ENCODE measurements around the gene SGSH.
"Not testable (repeated sequence)": the region's sequence is repeated elsewhere in the genome, so short reads cannot be mapped to it uniquely, and the experiment has no call there.

SGSH gene

DNA sequence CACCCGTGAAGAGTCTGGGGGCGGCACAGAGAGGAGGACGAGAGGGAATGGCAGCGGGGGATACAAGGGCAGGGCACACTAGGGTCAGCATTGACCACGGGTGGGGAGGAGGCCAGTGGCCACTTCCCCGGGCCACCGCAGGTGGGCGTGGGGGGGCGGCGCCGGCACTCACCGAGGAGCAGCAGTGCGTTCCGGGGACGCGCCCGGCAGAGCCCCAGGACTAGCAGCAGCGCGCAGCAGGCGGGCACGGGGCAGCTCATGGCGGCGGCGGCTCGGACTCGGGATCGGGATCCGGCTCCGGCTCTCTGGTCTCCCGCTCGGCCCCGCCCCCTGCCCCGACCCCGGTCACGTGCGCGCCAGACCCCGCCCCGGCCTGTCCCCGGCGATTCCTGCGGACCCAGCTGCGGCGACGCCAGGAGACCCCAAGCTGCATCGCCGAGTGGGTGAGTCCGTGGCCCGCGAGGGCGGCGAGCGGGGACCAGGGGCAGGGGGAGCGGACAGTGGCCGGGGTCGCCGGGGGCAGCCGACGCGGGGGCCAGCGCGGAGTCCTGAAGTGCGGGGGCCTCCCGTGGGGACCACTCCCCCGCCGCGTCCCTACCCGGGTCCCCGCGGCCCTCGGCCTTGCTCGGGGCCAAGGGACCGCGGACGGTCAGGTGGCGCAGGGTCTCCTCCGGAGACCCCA is at the start of gene SGSH, which contains the start of gene SLC26A11:
TSS of gene SGSH (minus strand) at position 280 of the 682 bp plus-strand sequence. CDS start at position 260, 20 bp downstream.
TSS of gene SLC26A11 (plus strand) at position 374 of the 682 bp plus-strand sequence. CDS start 1,134 bp downstream, outside the sequence.
- DNase-seq, result peak; percentile 77

DNA sequence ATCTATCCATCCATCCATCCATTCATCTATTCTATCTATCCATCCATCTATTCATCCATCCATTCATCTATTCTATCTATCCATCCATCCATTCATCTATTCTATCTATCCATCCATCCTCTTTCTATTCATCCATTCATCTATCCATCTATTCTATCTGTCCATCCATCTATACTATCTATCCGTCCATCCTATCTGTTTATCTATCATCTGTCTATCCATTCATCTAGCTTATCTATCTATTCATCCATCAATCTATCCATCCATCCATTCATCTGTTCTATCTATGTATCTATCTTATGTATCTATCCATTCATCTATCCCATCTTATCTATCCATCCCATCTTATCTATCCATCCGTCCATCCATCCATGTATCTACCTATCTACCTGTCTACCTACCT is 49.3 kb upstream of the SGSH start:
- DNase-seq, result no peak

DNA sequence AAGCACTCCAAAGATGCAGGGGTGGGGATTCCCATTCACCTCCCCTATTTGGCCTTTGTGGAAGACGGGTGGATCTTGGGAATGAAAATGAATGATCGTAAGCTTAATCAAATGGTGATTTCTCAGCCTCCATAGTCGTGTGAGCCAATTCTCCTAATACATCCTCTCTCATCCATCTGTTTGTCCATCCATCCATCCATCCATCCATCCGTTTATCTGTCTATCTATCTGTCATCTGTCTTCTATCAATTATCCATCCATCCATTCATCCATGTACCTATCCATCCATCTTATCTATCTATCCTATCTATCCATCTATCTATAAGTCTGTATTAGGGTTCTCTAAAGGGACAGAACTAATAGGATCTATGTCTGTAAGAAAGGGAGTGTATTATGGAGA is 48.3 kb upstream of the SGSH start:
- DNase-seq, result no peak

DNA sequence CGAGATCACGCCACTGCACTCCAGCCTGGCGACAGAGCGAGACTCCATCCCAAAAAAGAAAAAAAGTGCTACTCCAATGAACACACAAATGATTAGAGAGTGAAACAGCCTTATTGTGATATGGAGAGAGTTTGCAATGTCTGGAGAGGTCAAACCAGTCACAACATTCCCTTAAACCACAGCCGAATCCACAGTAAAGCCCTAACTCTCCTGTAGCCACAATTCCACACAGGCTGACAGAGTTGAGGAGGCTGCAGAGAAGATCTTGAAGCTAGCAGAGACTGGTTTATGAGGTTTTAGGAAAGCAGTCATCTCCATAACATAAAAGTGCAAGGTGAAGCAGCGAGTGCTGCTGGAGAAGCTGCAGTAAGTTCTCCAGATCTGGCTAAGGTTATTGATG is 47.3 kb upstream of the SGSH start:
- no peak for DNase-seq

DNA sequence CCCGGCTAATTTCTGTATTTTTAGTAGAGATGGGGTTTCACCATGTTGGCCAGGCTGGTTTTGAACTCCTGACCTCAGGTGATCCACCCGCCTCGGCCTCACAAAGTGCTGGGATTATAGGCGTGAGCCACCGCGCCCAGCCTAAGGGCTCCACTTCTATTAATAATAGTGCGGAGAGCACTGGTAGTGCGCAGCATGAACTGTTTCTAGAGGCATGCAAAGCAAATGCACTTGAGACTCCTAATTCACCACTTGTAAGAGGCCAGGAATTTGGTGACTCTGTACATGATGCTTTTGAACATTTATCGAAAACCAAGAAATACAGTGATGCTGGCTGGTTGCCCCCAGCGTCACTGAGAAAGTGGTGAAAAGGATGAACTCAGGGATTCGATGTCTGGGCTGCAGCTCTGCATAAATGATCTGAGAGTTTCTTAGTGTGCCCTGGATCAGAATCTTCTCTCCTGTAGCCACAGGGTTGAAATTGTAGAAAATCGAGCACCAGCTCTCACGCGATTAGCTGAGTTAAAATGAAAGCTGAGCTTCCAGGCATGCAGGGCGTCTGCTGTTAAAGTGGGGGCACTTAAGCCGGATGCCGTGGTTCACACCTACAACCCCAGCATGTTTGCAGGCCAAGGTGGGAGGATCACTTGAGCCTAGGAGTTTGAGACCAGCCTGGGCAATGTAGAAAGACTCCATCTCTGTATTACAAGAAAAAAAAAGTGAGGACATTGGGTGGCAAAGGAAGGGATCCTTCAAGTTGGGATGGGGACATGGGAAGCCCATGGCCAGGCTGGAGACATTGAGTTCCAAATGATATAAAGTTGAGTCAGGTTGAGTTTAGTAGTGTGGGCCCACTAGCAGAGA is 45.3 kb upstream of the SGSH start:
- DNase-seq, result no peak

DNA sequence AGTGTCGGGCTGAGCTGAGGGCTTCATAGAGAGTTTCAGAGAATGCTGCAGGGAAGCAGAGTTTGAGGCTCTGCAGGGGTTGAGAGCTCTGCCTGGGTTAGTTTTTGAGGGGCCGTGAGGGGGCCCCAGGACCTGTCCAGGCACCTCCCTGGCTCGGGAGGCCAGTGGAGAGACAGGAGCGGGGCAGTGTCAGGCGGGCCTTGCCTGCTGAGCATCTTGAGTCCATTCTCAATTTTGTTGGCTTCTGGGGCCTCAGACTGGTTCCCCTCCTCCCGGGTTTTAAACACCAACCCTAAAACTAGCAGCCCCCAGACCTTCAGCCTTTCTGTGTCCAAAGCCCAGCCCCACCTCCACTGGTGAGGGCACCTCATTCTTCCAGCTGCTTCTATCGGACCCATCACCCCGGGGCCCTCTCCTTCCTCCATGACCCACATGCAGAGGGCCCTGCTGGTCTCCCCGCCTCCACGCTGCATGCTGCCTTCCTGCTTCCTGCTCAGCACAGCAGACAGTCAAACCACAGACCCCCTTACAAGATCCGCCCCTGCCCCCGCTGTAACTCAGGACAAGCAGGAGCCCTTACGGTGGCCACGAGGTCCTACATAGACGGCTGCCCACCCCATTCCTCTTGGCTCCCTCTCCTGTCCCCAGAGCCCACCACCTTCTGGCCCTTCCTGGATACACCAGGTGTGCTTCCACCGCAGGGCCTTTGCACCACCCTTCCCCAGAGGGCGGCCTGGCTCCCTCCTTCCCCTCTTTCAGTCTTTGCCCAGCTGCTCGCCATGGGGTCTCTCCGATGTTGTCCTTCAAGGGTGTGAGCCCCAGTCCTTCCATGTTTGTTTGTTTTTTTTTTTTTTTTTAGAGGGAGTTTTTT is 44.3 kb upstream of the SGSH start:
- DNase-seq, result peak; percentile 56

DNA sequence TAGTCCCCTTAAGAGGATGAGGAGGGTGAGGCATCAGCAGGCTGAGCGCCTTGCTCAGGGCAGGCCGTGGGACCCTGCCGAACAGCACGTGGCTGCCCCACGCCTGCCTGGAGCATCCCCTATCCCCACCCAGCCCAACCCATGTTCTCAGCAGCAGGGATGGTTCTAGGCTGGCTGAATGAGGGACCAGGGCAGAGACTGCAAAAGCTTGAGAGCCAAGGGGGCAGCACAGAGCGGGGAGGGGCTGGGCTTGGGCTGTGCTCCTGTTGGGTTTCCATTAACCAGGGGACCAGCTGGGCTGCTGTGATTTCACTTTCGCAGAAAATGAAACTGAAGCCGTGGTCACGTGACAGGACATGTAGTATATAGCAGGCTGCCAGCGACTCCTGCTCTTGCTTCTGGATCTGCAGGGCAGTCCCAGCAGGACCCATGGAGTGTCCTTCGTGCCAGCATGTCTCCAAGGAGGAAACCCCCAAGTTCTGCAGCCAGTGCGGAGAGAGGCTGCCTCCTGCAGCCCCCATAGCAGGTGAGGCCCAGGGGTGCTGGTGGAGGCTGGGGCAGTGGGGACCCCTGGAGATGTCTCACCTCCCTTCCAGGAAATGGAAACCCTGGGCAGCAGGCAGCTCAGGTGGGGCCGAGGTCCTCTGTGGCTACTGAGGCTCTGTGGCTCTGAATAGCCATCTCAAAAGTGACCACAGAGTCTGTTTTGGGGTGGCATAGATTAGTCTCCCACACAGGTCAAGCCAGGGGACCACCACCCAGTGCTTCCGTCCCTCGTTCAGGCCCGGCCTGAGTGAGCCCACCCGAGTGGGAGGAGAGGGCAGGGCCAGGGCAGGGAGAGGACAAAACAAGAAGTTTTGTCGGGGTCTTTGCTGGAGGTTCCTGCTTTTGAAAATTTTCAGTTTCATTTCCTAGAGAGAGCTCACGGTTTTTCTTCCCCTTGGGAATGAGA is 43.4 kb upstream of the SGSH start:
- peak; percentile 81 for DNase-seq

DNA sequence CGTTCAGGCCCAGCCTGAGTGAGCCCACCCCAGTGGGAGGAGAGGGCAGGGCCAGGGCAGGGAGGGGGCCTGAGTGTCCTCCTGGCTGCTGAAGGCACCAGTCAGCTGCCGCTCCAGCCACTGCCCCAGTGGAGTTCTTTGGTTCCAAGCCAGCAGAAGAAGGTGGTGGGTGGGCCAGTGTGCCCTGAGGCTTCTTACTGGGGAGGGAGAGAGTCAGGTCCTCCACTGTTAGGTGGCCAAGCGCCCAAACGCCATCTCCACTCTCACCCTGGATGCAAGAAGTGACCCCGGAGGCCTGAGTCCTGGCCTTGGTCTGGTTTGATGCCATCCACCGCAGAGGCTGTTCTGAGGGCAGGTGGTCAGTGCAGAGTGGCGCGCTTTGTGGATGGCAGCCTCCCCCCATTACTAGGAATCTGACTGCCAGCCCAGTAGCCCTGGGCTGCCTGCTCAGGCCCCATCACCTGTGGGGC is 42.7 kb upstream of the SGSH start:
- DNase-seq, result no peak

DNA sequence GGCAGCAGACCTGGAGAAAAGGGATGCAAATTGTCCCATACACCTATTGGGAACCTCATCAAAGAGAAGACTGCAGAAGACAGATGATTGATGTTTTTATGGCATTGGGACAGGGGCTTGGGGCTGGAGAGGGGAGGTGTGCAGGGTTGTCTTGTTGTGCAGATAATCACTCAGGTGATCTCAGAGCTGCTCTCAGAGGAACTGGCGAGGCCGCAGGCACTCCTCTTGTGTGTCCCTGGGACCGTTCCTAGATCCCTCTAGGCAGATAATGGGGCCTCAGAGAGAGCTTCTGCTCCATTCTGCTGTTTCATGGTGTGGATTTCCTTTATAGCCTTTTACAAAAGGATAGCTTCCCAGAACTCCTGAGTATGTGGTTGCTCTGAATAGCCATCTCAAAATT is 42.2 kb upstream of the SGSH start:
- no peak for DNase-seq

DNA sequence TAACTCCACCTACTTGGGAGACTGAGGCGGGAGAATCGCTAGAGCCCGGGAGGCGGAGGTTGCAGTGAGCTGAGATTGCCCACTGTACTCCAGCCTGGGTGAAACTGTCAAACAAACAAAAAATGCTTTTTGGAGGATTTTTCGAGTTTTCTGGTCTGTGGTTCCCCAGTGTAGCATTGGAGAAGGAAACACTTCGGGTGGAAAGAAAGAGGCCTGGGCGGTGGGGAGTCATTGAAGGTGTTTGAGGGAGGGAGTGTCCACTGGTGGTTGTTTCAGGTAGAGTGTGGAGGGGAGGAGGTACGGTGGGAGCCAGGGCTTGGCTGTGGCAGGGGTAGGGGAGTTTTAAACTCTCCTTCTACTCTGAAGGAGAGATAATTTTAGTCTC is 41.8 kb upstream of the SGSH start:
- DNase-seq, result no peak

DNA sequence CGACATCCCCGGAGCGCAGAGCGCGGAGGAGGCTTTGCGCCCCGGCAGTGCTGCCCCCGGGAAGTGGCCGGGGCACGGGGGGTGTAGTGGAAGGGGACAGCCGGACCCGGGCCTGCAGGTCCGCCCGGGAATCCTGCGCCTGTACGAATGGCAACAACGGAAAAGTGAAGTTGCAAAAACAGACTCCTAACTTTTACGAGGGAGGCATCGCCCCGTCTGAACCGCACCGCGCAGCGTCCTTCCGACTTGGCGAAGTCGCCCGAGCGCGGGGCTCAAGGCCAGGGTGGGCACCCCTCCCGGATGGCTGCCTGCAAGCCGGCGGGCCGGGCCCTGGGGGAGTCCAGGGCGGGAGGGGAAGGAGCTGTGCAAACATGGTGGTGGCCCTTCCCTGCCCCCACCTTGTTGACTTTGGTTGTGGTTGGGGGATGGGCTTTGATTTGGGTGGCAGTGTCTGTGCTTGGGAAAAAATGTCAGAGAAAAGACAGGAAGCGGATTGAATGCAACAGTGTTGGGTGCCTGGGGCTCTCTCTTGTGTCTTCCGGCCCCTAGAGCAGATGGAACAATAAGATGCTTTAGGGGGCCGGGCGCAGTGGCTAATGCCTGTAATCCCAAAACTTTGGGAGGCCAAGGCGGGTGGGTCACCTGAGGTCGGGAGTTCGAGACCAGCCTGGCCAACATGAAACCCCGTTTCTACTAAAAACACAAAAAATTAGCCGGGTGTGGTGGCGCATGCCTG is 41.2 kb upstream of the SGSH start:
- peak; percentile 68 for DNase-seq

DNA sequence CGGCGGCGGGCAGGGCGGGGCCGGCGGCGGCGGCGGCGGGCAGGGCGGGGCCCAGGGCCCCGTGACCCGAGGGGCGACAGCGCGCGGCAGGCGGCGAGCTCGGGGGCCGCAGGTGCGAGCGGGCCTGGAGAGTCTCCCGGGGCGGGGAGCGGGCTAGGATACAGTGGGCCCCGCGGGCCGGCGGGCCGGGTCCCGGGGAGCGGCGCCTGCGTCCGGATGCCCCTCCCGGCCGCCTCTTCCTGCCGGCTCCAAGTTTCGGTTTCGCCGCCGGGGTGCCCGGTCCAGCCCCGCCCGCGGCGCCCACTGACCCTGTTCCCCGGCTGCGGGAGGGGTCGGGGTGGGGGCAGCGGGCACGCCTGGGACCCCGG is 40.6 kb upstream of the SGSH start, which contains the start of gene RNF213:
TSS of gene RNF213 (plus strand) at position 62 of the 368 bp plus-strand sequence. CDS start 2,830 bp downstream, outside the sequence.
- peak; percentile 70 for DNase-seq

DNA sequence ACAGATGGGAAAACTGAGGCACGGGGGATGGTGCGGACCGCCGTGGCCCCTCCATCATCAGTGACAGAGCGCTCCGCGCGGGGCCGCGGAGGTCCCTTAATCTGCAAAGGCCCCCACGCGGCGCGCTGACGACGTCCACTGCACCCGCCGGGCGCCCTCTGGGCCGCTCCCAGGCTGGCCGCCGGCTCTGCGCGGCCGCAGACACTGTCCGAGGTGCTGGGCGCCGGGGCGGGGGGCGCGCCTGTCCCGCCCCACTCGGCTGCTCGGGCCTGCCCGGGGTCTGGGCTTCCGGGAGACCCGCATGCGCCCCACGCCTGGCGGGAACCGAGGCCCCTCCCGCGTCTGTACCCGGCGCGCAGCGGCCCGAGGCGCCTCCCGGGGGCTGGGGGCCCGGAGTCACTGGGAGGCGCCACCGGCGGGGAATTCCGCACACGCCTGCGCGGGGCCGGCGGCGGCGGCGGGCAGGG is 40.0 kb upstream of the SGSH start:
- peak; percentile 80 for DNase-seq

DNA sequence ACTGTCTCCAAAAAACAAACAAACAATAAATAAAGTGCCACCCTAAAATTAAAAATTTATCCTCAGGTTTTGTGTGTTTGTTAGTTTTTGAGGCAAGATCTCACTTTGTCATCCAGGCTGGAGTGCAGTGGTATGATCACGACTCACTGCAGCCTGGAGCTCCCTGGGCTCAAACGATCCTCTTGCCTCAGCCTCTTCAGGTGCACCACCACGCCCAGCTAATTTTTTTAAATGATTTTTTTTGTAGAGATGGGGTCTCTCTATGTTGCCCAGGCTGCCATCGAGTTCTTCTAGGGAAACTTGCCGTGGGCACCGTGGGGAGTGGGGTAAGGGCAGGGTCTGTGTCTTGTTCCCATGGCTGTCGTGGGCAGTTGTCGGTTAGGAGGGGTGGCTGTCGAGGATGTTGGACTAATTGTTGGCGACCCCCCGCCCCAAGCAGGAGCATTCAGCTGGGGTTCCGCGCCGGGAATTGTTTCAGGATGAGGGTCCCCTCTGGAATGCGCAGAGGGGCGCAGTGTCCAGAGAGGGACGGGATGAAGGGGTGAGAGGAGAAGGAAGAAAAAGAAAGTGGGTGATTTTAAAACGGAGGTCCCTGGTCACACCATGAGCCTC is 39.4 kb upstream of the SGSH start:
- no peak for DNase-seq

DNA sequence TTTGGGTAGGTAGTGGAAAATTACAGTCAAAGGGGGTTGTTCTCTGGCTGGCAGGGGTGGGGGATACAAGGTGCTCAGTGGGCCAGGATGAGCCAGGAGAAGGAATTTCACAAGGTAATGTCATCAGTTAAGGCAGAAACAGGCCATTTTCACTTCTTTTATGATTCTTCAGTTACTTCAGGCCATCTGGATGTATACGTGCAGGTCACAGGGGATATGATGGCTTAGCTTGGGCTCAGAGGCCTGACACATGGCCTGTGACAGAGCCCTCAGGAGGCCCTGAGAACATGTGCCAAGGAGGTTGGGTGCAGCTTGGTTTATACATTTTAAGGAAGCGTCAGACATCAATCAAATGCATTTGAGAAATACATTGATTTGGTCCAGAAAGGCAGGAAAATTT is 38.2 kb upstream of the SGSH start:
- DNase-seq, result not testable (repeated sequence)

DNA sequence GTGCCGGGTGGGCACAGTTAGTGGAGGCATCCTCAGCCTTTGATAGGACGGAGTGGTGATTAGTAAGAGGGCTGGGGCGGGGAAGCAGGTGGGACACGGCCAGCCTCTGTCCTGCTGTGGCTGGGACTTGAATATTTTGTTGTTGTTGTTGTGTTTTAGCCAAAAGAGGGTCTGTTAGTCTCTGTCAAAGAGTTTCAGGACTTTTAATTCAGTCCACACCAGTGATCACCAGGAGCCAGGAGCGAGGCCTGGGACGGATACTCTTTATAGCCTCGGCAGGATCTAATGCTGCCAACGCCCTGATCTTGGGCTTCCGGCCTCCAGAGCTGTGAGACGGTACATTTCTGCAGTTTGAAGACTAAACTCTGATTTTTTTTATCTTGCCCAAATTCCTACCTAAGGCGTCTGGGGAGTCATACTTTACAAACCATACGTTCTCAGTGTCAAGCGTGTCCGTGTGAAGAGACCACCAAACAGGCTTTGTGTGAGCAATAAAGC is 37.6 kb upstream of the SGSH start:
- no peak for DNase-seq

DNA sequence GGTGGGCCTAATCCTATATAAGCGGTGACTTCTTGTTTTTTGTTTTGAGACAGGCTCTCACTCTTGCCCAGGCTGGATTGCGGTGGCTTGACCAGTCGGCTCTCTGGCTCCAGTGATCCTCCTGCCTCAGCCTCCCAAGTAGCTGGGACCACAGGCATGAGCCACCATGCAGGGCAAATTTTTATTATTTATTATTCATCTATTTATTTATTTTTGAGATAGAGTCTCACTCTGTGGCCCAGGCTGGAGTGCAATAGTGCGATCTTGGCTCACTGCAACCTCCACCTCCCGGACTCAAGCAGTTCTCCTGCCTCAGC is 35.9 kb upstream of the SGSH start:
- DNase-seq, result no peak

DNA sequence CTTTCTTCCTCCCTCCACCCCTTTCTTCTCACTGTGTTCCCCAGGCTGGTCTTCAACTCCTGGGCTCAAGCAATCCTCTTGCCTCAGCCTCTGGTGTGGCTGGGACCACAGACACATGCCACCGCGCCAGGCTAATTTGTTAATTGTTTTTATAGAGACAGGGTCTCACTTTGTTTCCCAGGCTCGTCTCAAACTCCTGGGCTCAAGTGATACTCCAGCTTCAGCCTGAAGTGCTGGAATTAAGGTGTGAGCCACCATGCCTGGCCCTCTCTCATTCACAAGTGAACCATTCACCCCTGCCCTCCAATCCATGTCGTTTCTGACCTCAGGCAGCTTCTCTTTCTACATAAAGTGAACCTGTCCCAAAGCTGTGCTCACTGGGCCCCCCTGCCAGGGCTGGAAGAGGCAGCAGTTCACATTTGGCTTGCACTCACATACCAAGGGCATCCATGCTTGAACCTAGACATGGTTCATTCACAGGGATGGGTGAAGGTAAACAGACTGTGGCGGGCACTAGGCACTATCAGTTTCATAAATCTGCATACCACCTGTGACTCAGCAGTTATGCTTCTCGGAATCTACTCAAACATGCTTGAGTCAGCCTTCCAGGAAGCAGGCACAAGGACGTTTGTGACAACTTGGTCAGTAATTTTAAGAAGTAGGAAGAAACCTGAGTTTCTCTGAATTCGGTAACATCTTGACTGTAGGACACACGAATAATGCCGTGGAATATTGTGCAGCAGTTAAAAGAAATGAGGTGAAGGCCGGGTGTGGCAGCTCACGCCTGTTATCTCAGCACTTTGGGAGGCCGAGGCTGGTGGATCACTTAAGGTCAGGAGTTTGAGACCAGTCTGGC is 34.5 kb upstream of the SGSH start:
- peak; percentile 58 for DNase-seq

DNA sequence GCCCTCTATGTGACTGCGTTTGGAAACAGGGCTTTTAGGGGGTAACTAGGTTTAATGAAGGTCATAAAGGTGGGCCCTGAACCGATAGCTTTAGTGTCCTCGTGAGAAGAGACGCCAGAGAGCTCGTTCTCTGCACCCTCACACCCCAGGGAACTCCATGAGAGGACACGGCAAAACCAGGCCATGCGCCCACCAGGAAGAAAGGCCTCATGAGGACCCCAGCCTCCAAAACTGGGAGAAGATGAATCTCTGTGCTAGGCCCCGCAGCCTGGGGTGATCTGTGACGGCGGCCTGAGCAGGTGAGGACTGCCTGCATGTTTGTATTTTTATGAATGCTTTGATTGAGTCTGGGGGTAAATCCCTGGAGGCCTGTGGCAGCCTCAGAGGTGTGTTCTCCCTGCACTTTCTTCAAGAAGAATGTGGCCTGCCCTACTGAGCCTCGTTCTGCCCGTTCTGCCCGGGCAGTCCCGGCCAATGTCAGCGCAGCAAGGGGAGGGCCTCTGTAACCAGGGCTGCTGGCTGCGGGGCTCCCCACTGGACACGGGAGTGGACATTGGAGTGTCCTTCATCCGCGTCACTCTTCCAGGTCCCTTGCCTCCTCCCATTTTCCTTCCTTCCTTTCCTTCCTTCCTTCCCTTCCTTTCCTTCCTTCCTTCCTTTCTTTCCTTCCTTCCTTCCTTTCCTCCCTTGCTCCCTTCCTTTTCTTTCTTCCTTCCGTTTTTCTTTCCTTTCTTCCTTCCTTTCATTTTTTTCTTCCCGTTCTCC is 33.7 kb upstream of the SGSH start:
- no peak for DNase-seq
